Measurements from ENCODE around the gene TGM6. TPM values are rescaled to one million over a fixed set of nuclear protein-coding genes. Genes with fewer than 3 reads are reported as not detected.

Gene TGM6
- total and polyA plus RNA-seq, 12 donors: not detected

DNA sequence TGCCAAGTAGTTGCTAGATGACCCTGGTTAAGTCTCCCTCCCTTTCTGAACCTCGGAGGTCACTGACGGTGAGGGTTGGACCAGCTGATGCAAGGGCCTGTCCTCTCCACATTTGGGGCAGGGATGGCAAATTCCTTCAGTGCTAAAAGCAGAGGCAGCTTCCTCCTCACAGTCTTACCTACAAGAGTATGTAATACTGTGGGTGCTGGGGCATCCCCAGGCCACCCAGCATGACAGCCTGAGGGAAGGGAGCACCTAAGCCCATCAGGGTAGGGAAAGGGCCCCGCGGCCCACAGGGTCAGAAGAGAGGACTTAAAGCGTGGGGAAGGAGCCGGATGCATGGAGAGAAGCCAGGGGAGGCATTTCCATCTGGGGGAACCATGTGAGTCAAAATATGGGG is 46.9 kb upstream of the TGM6 start:
- no peak for TF ChIP-seq POLR2A (IDR thresholded peaks at IDR 0.05)
- no peak for TF ChIP-seq CTCF (IDR thresholded peaks at IDR 0.05)

DNA sequence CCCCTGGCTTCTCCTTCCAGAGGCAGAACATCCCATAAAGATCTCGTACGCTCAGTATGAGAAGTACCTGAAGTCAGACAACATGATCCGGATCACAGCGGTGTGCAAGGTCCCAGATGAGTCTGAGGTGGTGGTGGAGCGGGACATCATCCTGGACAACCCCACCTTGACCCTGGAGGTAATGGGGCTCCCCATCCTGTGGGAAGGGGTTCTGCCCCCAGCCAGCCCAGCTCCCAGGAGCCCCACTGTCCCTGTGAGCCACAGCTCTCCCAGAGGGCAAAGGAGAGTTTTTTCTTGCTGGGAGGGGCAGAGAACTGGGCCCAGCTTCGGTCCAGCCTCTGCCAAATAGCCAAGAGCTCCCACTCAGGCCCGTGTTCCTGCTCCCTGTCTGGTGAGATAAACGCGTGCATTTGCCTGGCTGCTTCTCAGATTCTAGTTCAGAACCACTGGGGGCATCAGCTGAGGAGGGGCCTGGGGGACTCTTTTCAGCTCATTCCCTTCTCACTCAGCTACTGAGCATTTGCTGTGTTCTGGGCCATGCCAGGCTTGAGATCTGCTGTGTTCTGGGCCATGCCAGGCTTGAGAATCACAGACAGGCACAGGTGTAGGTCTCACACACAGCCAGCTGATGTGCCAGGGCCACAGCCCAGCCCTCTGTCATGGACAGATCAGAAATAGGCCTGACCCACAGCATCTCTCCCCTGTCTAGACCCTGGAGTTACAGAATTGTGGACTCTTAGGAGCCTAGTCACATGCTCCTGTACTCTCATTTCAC is 45.4 kb upstream of the TGM6 start:
- H3K4me1 ChIP-seq (replicated peaks in 1 of 2): no peaks in the 10 kb centered on the region
- no peaks in the 10 kb centered on the region for H3K9me3 ChIP-seq (replicated peaks in 1 of 3)
- WGBS, 4 donors: 84 to 91% (median 88%) methylated on average over 4 to 9 of the region's 9 CpGs
- intact Hi-C loops (cut with DNase I): no loop called here
- H3K4me3 ChIP-seq: no peak overlapping the region
- no peaks in the 10 kb centered on the region for H3K27me3 ChIP-seq
- peak in 1 of 7 donors; percentile 30 for DNase-seq
- TF ChIP-seq POLR2A (IDR thresholded peaks at IDR 0.05) (no peak), CTCF (IDR thresholded peaks at IDR 0.05) (no peak)
- H3K27ac ChIP-seq: no peak overlapping the region
- H3K36me3 ChIP-seq (replicated peaks in 1 of 2): no peaks in the 10 kb centered on the region

More for the DNA sequence above, 46.9 kb upstream of the TGM6 start:
- Histone ChIP-seq H3K9me3 (replicated peaks in 1 of 3) (no peaks in the 10 kb centered on the region), H3K4me1 (replicated peaks in 1 of 2) (no peaks in the 10 kb centered on the region), H3K27ac (no peak overlapping the region), H3K4me3 (no peak overlapping the region), H3K27me3 (no peaks in the 10 kb centered on the region), H3K36me3 (replicated peaks in 1 of 2) (no peaks in the 10 kb centered on the region)
- intact Hi-C loops (cut with DNase I): no loop called here
- DNase-seq: peak in 1 of 7 donors; percentile 14
- WGBS, 4 donors: 77 to 86% (median 83%) methylated on average over 6 of the region's 6 CpGs

GRCh38 chr20:2336471-2336870 is 44.2 kb upstream of the TGM6 start:
- TF ChIP-seq POLR2A (IDR thresholded peaks at IDR 0.05) (no peak), CTCF (IDR thresholded peaks at IDR 0.05) (no peak)
- Histone ChIP-seq H3K4me3 (no peak overlapping the region), H3K27ac (no peak overlapping the region), H3K4me1 (replicated peaks in 1 of 2) (no peaks in the 10 kb centered on the region), H3K27me3 (no peaks in the 10 kb centered on the region), H3K9me3 (replicated peaks in 1 of 3) (no peaks in the 10 kb centered on the region), H3K36me3 (replicated peaks in 1 of 2) (no peaks in the 10 kb centered on the region)
- DNase-seq: peak in 1 of 7 donors; percentile 34
- intact Hi-C loops (cut with DNase I): no loop called here
- WGBS, 4 donors: 78 to 82% (median 82%) methylated on average over 3 to 4 of the region's 4 CpGs

DNA sequence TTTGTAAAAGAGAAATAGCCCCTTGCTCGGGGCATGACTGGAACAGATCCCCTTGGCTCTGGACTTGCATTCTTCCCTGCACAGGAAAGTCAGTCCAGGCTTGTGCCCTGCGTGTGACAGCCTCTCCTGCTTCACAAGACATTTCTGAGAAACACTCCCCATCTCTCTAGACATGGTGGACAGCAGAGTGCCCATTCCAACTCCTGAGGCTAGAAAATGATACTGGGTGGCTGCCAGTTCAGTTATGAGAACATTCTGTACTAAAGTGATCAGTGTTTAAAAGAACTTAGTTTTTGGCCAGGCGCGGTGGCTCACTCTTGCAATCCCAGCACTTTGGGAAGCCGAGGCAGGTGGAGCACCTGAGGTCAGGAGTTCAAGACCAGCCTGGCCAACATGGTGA is 43.6 kb upstream of the TGM6 start:
- Histone ChIP-seq H3K27me3 (no peaks in the 10 kb centered on the region), H3K4me1 (replicated peaks in 1 of 2) (no peaks in the 10 kb centered on the region), H3K4me3 (no peak overlapping the region), H3K36me3 (replicated peaks in 1 of 2) (no peaks in the 10 kb centered on the region), H3K9me3 (replicated peaks in 1 of 3) (no peaks in the 10 kb centered on the region), H3K27ac (no peak overlapping the region)
- peak in 1 of 7 donors; percentile 30 for DNase-seq
- intact Hi-C loops (cut with DNase I): no loop called here
- WGBS, 4 donors: 79 to 89% (median 84%) methylated on average over 2 to 5 of the region's 5 CpGs
- no peak for TF ChIP-seq POLR2A (IDR thresholded peaks at IDR 0.05)

All from adrenal gland (tissue), 12 donors.